GM21367 (cell line): ENCODE measurements around the gene PMM2.
"Not testable (repeated sequence)": the region's sequence is repeated elsewhere in the genome, so short reads cannot be mapped to it uniquely, and the experiment has no call there.

ENCODE experiments used
- ATAC-seq: cut with Tn5 transposase; IDR thresholded peaks from one replicate; pipeline ENCODE4 v1.9.1; 2021; ENCODE audit not compliant: unreplicated experiment

Gene PMM2

DNA sequence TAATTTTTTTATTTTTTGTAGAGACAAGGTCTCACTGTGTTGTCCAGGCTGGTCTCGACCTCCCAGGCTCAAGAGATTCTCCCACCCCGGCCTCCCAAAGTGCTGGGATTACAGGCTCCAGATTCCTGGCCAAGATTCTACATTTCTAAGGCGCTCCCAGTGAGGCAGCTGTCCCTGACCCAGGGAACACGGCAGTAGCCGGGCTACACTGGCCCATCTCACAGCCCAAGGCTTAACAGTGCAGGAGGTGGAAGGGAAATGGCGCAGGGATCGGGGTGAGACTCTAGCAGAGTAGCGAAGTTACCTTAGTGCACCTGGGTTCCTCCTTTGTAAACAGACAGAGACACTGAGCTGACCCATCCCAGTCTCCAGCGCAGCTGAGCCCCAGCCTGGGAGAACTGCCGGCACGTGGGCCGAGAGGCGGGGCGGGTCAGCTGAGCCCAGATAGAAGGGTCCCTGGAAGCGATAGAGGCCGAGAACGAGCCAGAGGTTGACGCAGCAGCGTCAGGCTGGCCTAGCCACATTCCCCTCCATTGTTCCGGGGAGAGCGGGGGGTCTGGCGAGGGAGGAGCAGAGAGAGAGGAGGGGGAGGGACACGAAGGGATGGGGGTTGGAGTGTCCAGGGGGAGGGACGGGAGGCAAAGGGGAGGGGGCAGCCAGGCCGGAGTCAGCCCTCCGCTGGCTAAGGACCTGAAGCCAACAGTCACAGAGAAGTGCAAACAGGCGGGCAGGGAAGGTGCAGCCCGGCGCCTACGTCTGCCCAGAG is 68.7 kb downstream of the PMM2 start:
- ATAC-seq: no peak

DNA sequence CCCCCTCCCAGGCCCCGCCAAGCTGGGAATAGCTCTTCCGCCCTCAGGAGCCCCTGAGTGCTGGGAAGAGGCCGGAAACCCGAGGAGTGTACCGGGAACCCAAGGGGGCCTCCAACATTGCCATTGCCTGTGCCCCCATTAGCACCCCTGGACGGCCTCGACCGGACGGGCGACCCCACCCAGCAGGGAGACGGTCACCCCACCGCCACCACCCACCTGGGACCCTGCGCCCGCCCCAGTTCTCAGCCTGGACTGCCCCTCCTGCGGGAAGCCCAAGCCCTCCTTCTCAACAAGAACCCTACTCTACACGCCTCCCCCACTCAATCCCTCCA is 69.2 kb downstream of the PMM2 start:
- ATAC-seq: no peak

DNA sequence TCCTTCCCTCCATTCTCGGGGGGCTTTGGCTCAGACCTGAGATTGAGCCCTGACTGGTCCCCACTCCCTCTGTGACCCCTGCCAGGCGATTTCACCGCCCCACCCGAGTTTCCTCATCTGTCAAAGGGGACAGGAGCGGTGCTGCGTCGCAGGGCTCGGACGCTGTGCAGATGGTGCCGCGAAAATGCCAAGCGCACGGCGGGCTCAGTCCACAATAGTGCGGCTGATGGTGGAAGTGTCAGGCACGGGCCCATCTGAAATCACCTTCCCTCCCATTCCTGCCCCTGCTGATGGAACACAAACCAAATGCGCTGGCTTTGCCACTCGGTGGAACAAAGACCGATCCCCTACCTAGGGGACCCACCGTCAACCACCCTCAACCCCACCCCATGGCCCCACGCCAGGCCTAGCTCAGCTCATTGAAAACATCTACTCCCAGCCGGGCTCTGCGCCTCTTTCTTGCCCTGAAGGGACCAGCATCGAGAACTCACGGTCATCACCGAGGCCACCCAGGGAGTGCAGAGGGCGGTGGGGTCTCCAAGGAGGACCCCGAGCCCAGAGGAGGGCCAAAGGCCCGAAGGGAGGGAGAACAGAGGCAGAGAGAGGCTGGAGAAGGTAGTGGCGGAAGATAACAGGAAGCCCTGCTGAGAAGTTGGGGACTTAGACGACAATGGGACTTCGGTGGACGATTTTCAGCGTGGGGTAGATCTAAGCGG is 69.7 kb downstream of the PMM2 start:
- ATAC-seq: no peak

DNA sequence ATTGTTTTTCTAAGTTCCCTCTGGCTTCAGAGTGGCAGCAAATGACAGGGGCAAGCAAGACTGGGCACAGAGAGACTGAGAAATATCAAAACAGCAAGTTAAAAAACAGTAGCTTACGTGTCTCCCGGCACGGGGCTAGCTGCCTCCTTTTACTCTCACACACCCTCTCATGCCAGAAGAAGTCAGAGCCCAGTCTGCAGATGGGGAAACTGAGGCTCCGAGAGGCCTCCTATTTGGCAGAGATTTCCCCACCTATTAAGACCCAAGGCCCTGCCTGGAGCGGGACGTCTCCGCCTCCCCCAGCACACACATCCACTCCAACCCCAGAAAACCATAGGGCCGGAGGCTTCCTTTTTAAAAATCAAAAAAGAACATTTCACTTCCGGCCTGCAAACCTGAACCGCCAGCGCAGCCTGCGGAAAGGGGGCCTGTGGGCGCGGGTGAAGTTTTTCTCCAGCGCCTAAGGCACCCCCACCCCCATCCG is 70.3 kb downstream of the PMM2 start:
- ATAC-seq: no peak

DNA sequence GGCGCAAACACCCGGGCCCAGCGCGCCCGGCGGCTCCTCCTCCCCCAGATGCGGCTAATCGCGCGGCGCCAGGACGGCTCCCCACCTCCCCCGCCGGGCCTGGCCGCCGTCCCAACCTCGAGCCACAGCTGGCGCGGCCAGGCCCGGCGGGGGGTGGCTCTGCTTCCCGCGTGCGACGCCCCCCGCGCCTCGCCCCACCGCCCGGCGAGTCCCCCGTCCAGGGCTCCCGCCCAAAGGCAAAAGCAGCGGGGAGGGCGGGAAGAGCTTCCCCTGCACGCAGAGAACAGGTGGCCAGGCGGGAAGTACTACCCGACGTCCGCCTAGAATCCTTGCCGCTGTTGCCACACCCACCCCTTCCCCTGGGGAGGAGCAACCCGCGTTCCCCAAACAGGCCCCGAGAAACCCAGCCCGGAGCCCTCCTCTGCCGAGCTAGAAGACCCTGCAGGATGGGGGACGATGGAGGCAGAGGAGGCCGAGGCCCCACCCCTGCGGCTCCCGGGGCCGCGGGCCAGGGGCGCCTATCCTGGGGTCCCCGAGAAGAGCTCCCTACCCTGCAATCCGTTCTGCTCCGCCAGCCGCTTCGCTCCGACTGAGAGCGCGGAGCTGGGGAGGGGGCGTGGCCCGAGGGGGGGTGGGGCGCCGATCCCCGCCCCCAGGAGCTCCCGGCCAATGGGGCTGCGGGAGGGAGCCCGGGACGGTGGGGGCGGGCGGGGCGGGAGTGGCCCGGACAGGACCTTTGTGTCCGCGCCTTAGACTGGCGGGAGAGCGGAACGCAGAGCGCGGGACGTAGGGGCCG is 71.0 kb downstream of the PMM2 start, which contains the start of gene CARHSP1:
TSS of gene CARHSP1 (minus strand) at position 591 of the 796 bp plus-strand sequence. CDS start 9,678 bp downstream, outside the sequence.
- ATAC-seq: peak; percentile 61

DNA sequence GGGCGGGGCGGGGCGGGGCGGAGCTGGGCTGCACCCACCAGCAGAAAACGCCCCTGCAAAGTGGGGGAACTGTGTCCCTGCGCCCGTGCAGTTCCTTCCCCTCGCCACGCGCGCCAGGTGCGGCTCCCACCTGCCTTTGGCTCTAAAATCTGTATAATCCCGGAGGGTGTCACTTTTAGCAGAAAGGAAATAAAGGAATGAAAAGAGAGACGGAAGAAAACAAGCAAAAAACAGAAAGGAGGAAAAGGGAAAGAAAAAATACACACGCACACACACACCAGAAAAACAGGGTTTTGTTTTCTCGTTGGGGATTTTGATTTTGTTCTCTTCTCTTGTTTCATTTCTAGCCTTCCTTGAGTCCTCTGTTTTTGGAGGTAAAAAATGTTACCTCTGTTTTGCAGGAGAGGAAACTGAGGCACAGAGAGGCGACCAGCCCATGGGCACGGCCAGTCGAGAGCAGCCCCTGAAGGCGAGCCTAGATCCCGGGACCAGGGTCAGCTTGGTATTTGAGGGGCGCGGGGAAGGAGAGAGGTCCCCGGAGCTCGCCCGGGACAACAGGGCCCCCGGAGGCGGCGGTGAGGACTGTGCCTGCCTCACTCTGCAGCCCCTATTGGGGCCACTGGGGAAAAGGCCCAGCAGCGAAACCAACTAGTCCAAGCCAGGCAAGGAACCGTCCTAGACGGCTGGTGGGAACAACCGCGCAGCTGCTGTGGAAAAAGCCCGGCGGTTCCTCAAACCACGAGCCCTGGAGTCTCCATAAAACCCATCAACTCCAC is 71.8 kb downstream of the PMM2 start:
- ATAC-seq: no peak

DNA sequence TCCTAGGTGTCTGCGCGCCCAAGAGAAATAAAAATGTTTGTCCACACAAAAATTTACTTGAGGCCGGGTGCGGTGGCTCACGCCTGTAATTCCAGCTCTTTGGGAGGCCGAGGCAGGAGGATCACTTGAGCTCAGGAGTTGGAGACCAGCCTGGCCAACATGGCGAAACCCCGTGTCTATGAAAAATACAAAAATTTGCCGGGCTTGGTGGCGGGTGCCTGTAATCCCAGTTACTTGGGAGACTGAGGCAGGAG is 72.3 kb downstream of the PMM2 start:
- not testable (repeated sequence) for ATAC-seq

DNA sequence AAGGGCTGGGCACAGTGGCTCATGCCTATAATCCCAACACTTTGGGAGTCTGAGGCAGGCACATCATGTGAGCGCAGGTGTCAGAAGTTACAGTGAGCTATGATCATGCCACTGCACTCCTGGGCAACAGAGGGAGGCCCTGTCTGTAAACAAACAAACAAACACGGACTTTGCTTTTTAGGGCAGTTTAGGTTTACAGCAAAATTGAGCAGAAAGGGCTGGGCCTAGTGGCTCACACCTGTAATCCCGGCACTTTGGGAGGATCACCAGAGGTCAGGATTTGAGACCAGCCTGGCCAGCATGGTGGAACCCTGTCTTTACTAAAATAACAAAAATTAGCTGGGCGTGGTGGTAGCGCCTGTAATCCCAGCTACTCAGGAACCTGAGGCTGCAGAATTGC is 74.4 kb downstream of the PMM2 start:
- no peak for ATAC-seq

DNA sequence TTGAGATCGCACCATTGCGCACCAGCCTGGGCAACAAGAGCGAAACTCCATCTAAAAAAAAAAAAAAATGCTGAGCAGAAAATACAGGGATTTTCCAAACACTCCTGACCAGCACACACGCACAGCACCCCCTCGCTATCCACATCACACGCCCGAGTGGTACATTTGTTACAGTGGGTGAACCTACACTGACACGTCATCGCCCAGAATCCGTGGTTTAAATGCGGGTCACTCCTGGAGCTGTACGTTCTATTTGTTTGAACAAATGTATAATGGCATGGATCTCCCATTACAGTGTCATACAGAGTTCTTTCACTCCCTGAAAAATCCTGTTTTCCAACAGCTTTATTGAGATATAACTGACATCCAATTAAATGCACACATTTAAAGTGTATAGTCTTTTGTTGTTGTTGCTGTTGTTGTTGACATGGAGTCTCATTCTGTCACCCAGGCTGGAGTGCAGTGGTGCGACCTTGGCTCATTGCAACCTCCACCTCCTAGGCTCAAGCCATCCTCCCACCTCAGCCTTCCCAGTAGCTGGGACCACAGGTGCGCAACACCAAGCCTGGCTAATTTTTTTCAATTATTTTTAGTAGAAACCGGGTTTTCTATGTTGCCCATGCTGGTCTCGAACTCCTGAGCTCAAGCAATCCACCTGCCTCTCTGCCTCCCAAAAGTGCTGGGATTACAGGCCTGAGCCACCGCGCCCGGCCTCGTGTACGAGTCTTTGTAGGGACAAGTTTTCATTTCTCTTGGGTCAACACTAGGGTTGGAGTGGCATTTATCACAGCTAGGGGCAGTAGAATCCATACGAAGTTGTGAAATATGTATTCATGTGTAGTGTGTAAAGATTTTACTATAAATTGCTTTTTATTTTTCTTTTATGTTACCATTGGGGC is 75.6 kb downstream of the PMM2 start:
- ATAC-seq: no peak

DNA sequence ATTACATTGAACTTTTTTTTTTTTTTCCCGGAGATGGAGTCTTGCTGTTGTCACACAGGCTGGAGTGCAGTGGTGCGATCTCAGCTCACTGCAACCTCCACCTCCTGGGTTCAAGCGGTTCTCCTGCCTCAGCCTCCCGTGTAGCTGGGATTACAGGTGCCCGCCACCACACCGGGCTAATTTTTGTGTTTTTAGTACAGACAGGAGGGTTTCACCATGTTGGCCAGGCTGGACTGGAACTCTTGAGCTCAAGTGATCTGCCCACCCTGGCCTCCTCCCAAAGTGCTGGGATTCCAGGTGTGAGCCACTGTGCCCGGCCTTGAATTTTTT is 76.2 kb downstream of the PMM2 start:
- not testable (repeated sequence) for ATAC-seq

DNA sequence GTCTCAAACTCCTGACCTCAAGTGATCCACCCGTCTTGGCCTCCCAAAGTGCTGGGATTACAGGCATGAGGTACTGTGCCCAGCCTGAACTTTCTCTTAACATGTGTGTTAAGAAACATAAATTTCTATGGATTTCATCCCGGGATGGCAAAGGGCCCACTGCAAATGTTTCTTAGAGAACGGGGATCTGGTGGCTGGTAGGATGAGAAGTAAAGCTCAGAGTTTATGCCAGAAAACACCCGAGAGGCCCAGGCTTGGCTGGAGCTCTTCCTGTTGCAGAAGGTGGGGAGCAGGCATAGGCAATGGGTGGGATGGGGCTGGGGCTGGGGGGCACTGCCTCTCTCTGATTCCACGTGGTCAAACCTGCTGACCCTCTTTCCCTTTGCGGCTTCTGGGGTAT is 76.7 kb downstream of the PMM2 start:
- no peak for ATAC-seq

DNA sequence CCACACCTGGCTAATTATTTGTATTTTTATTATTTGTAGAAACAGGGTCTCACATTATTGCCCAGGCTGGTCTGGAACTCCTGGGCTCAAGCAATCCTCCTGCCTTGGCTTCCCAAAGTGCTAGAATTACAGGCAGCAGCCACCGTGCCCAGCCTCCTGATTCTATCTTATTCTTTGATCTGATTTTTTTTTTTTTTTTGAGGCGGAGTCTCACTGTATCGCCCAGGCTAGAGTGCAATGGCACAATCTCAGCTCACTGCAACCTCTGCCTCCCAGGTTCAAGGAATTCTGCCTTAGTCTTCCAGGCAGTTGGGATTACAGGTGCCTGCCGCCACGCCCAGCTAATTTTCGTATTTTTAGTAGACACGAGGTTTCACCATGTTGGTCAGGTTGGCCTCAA is 77.7 kb downstream of the PMM2 start:
- ATAC-seq: not testable (repeated sequence)

DNA sequence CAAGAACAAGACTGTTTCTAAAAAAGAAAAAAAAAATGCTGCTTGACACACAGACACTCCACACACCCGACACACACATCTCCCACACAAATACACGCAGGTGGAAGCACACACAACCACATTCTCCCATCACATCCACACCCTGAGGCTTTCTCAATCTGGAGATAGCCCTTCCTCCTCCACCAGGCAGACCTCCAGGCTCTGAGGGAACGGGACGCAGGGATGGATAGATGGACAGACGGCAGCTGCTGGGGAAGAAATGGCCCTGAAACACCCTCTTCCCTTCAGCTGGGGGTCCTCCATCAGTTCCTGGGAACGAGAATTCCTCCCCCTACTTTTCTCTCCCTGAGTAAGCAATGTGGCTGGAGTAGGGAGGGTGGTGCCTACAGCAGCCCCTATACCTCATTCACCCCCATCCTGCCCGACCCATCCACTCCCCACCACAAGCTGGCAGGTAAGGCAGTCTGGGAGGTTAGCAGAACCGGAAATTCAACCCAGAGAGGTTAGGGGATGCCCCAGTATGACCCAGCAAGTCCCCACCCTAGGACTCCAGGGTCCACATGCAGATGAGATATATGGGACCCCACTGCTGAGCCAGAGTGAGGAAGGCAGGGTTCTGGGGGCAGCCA is 80.4 kb downstream of the PMM2 start:
- no peak for ATAC-seq

DNA sequence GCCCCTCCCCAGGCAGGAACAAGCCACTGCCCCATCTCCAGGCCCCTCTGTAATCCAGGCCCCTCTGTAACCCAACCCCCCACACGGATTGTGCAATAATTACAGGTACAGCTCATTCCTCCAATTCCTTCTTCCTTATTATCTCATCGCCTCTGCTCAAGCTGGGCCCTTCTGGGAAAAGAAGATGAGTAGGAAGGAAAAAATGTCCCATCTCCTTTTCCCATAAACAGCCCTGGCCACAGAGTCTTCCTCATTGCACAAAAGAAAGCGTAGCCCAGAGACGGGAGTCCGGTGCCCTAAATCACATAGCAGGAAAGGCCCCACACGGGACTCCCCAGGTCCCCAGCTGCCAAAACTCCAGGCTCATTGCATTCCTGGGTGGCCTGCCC is 80.9 kb downstream of the PMM2 start:
- no peak for ATAC-seq

DNA sequence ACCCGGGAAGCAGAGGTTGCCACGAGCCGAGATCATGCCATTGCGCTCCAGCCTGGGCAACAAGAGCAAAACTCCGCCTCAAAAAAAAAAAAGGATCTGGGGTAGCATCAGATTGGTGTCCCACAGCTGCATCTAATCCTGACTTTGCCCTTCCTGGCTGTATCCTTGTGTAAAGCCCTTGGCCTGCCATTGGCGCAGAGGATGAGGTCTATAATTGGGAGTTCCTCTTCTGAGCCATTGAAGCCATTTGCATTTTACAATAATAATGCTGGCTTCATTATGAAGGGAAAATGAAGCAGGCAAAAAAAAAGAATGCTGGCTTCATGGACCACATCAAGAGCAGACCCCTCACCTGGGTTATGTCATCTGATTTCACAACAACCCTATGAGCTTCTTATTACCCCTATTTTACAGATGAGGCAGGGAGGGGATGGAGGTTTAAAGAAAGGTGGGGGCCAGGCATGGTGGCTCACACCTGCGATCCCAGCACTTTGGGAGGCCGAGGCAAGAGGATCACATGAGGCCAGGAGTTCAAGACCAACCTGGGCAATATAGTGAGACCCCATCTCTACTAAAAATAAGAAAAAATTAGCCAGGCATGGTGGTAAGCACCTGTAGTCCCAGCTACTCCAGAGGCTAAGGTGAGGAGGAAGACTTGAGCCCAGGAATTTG is 83.3 kb downstream of the PMM2 start:
- no peak for ATAC-seq

DNA sequence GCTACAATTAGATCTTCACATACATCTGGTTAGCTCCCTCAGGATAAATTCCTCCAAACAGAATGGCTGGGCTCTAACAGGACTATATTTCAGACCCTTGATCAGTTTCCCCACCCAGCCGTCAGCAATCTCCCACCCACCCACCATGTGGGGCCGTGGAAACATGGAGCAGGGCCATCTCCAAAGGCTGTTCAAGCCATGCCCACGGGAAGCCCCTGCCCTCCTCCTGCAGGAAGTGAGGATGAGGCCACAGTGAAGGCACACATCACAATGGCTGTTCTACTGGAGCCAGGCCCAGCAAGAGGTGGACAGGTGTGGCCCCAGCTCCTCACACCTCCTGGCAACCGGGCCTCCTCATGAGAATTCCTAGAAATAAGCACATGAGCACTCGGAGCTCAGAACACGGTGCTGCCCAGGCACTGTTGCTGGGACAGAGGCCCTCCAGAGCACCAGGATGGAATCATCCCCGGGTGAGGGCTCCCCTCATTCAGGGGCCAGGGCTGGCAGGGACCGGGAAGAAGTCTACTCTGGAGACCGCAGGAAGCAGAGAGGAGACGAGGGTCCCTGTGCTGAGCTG is 84.5 kb downstream of the PMM2 start, which contains the start of gene LITAFD:
TSS of gene LITAFD (plus strand) at position 311 of the 577 bp plus-strand sequence. CDS start 2,005 bp downstream, outside the sequence.
- ATAC-seq: no peak

DNA sequence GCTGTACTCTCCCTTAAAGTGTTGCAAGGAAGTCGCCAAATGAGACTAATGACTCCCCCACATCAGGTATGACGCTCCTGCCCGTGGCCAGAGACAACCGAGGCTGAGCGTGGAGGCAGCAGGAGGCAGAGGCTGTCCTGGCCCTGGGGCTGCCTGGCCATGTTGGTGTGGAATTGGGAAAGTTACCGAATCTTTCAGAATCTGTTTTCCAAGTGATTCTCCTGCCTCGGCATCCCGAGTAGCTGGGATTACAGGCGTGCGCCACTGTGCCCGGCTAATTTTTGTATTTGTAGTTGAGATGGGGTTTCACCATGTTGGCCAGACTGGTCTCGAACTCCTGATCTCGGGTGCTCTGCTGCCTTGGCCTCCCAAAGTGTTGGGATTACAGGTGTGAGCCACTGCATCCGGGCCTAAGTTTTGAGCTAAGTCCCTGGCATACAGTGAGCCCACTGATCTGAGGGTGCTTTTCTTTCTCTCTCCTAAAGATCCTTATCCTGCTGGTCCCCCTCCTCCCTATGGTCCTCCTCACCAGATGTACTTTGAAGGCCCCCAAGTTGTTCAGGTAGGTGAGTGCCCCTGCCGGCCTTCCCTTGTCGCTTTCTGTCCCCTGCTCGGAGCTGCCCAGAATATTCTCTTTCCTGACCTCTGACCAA is 85.2 kb downstream of the PMM2 start:
- ATAC-seq: no peak
